CD4-positive, alpha-beta memory T cell (primary cell): ENCODE results near the gene ENOX2. TPM values are rescaled to one million over a fixed set of nuclear protein-coding genes. Genes with fewer than 3 reads are reported as not detected.

Experiments
- CTCF ChIA-PET: fragments of 350-600 bp; sonication (Branson Sonifier 250); formaldehyde crosslinking; loops from one replicate; lab custom pipeline; 2021; ENCODE audit warnings: inconsistent platforms; ENCODE audit not compliant: partially characterized antibody; lab: Charles Lee
- POLR2A ChIA-PET: fragments of 350-600 bp; sonication (Branson Sonifier 250); formaldehyde crosslinking; loops from one replicate; lab custom pipeline; 2021; ENCODE audit not compliant: partially characterized antibody; lab: Charles Lee
- DNase-seq, 5 donors: peaks; one replicate each; pipeline versions ENCODE4 v3.0.0 to v3.0.0-alpha.2; 2020 to 2022; ENCODE audit warnings: mixed read lengths in 1 of 5
- H3K27ac ChIP-seq: one replicate; pipeline ENCODE4 v1.7.0; 2013; ENCODE audit warnings: low read depth, low read length
- H3K27me3 ChIP-seq: 2 replicates; pipeline ENCODE4 v1.7.0; 2013; ENCODE audit warnings: mild to moderate bottlenecking, low read length, moderate library complexity; ENCODE audit not compliant: insufficient read depth
- H3K36me3 ChIP-seq: 2 replicates; pipeline ENCODE4 v1.7.0; 2013; ENCODE audit warnings: mild to moderate bottlenecking, low read length, moderate library complexity; ENCODE audit not compliant: insufficient read depth
- H3K4me1 ChIP-seq: 2 replicates; pipeline ENCODE4 v1.7.0; 2013; ENCODE audit warnings: mild to moderate bottlenecking, low read length, moderate library complexity; ENCODE audit not compliant: insufficient read depth
- H3K4me3 ChIP-seq, 2 donors: one replicate each; pipeline ENCODE4 v1.7.0; 2013; ENCODE audit warnings: low read length in 2 of 2, mild to moderate bottlenecking in 1 of 2
- H3K9me3 ChIP-seq, 2 donors: one replicate each; pipeline ENCODE4 v1.7.0; 2013; ENCODE audit warnings: low read length in 2 of 2, control low read depth in 1 of 2; ENCODE audit not compliant: control insufficient read depth in 1 of 2
- H3K27ac Mint-ChIP-seq, 7 donors: one replicate each; pipeline ENCODE4 v1.8.0; 2020 to 2021; ENCODE audit warnings: mixed read lengths in 7 of 7, mild to moderate bottlenecking in 6 of 7, inconsistent platforms in 3 of 7, moderate library complexity in 3 of 7
- H3K27me3 Mint-ChIP-seq, 2 donors: one replicate each; pipeline ENCODE4 v1.8.0; 2020 to 2021; ENCODE audit warnings: mixed read lengths in 2 of 2
- H3K36me3 Mint-ChIP-seq, 2 donors: one replicate each; pipeline ENCODE4 v1.8.0; 2020 to 2021; ENCODE audit warnings: mixed read lengths in 2 of 2, inconsistent platforms in 1 of 2, mild to moderate bottlenecking in 1 of 2
- H3K4me1 Mint-ChIP-seq, 4 donors: one replicate each; pipeline ENCODE4 v1.8.0; 2020 to 2021; ENCODE audit warnings: mixed read lengths in 4 of 4, mild to moderate bottlenecking in 1 of 4
- H3K4me3 Mint-ChIP-seq, 8 donors: one replicate each; pipeline ENCODE4 v1.8.0; 2020 to 2021; ENCODE audit warnings: mixed read lengths in 8 of 8, mild to moderate bottlenecking in 7 of 8, moderate library complexity in 6 of 8, inconsistent platforms in 3 of 8
- H3K9me3 Mint-ChIP-seq, 8 donors: one replicate each; pipeline ENCODE4 v1.8.0; 2020 to 2021; ENCODE audit warnings: mixed read lengths in 8 of 8, mild to moderate bottlenecking in 5 of 8, inconsistent platforms in 3 of 8, moderate library complexity in 1 of 8
- intact Hi-C: fragments of 100-400 bp; cut with micrococcal nuclease; formaldehyde crosslinking; loops from one replicate; pipeline ENCODE4 v1.15.1; 2023
- polyA plus RNA-seq, 2 donors: library from polyadenylated mRNA; unstranded; fragments of 300-500 nt; fragmentation: Illumina TruSeq; gene quantifications; one replicate each; pipeline ENCODE4 v1.2.3, GENCODE V29; 2021
- total RNA-seq, 2 experiments: library from RNA; stranded (reverse); gene quantifications; one replicate each; pipeline ENCODE4 v1.2.3, GENCODE V29; 2021

The ENOX2 gene
- total and polyA plus RNA-seq, 4 experiments from 2014 or later = 13.6 to 19.3 (median 14.9) TPM

- no peak overlapping the region for H3K4me3 ChIP-seq
- intact Hi-C loops = no loop called here
- DNase-seq = no peak
- CTCF ChIA-PET = no interaction called here
- H3K36me3 ChIP-seq = no peaks in the 10 kb centered on the region
- H3K4me1 ChIP-seq = no peaks in the 10 kb centered on the region
- H3K27me3 ChIP-seq = no peaks in the 10 kb centered on the region
- no peaks in the 10 kb centered on the region for H3K27me3 Mint-ChIP-seq
- no peaks in the 10 kb centered on the region for H3K9me3 ChIP-seq
- no peak overlapping the region for H3K4me3 Mint-ChIP-seq
- H3K4me1 Mint-ChIP-seq = no peaks in the 10 kb centered on the region
- no peak overlapping the region for H3K27ac ChIP-seq
- POLR2A ChIA-PET = no interaction called here
- H3K27ac Mint-ChIP-seq = no peak overlapping the region
- peaks cover 0 to 4% of the 10 kb centered on the region in 2 donors for H3K36me3 Mint-ChIP-seq
- H3K9me3 Mint-ChIP-seq = no peaks in the 10 kb centered on the region
Measured at GRCh38 chrX:130738638-130739195, 164.3 kb downstream of the ENOX2 start.

GRCh38 chrX:130734713-130735112 is 168.3 kb downstream of the ENOX2 start:
- H3K27ac ChIP-seq = no peak overlapping the region
- POLR2A ChIA-PET = no interaction called here
- intact Hi-C loops = no loop called here

DNA sequence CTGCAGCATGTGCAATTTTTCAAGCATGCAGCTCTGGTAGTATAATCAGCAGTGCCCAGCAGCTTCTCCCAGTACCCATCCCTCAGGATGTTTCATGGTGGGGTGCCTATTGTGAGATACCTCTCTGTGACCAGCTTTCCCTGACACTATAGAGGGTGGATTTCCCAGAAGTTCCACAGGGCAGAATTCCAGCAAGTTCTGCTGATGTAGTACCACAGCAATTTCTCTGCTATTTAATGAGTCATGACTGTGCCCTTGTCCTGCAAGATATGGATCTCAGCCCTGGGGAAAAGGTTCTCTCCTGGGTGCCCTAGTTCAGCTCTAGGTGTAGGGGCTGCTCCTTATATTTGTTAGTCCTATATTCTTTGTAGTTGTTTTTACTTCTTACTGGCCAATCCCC is 174.8 kb downstream of the ENOX2 start:
- no peaks in the 10 kb centered on the region for H3K4me1 Mint-ChIP-seq
- intact Hi-C loops = no loop called here
- CTCF ChIA-PET = no interaction called here
- peaks cover 0 to 53% (median 41%) of the 10 kb centered on the region in 8 donors for H3K9me3 Mint-ChIP-seq
- POLR2A ChIA-PET = no interaction called here
- H3K27ac Mint-ChIP-seq = no peak overlapping the region
- Histone ChIP-seq H3K9me3 (no peaks in the 10 kb centered on the region), H3K36me3 (no peaks in the 10 kb centered on the region), H3K4me3 (no peak overlapping the region), H3K27ac (no peak overlapping the region), H3K27me3 (no peaks in the 10 kb centered on the region), H3K4me1 (no peaks in the 10 kb centered on the region)
- peaks cover 30 to 58% of the 10 kb centered on the region in 2 donors for H3K36me3 Mint-ChIP-seq
- no peak overlapping the region for H3K4me3 Mint-ChIP-seq
- DNase-seq = no peak
- no peaks in the 10 kb centered on the region for H3K27me3 Mint-ChIP-seq

More at GRCh38 chrX:130734713-130735112, 168.3 kb downstream of the ENOX2 start:
- Mint-ChIP-seq H3K4me3 (no peak overlapping the region), H3K4me1 (no peaks in the 10 kb centered on the region), H3K27me3 (no peaks in the 10 kb centered on the region), H3K27ac (no peak overlapping the region), H3K9me3 (peaks cover 0 to 30% (median 14%) of the 10 kb centered on the region in 8 donors), H3K36me3 (peaks cover 11 to 25% of the 10 kb centered on the region in 2 donors)
- H3K9me3 ChIP-seq = no peaks in the 10 kb centered on the region
- no peak overlapping the region for H3K4me3 ChIP-seq
- no peak for DNase-seq
- H3K27me3 ChIP-seq = no peaks in the 10 kb centered on the region
- CTCF ChIA-PET = no interaction called here
- H3K4me1 ChIP-seq = no peaks in the 10 kb centered on the region
- no peaks in the 10 kb centered on the region for H3K36me3 ChIP-seq

DNA sequence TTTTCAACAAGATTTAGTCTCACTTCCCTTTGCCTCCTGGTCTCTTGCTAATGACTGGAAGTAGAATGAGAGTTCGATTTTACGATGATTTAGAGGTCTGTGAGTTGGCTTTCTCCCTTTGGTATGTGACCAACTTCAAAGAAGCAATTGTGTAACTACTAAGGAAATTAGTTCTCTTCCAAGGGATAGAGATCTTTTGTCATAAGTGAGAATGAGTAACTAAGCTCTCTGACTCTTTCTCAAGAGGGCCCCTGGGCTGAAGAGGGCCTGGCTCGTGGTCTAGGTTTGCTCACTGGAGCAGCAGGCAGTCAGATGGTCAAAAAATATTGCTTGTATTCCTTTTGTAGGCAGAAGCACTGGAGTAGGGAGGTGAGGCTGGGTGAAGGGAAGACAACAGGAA is 176.3 kb downstream of the ENOX2 start:
- POLR2A ChIA-PET = no interaction called here

DNA sequence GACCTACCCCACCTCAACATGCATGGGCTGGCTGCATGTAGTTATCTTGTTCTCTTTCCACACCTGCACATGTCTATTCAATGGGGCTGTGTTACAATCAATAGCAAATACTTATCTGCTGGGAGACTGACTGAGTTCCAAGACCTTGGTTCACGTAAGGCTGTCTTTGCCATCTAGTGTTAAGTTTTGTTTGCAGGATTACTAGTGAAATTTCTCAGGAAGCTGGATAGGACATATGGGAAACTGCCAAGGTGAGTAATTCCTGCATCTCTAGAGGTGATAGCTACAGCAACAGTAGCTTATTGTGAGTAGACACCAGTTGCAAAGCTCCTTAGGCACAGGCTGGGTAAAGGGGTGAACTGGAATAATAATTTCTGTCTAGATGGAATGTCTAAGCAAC is 177.5 kb downstream of the ENOX2 start:
- DNase-seq = no peak
- no peaks in the 10 kb centered on the region for H3K9me3 ChIP-seq
- Mint-ChIP-seq H3K36me3 (peaks cover 30 to 39% of the 10 kb centered on the region in 2 donors), H3K27me3 (no peaks in the 10 kb centered on the region), H3K4me3 (no peak overlapping the region), H3K27ac (no peak overlapping the region), H3K4me1 (no peaks in the 10 kb centered on the region), H3K9me3 (peaks cover 0 to 31% (median 27%) of the 10 kb centered on the region in 8 donors)
- H3K27ac ChIP-seq = no peak overlapping the region
- no peak overlapping the region for H3K4me3 ChIP-seq
- intact Hi-C loops = no loop called here
- ChIA-PET POLR2A (no interaction called here), CTCF (no interaction called here)
- H3K27me3 ChIP-seq = no peaks in the 10 kb centered on the region
- H3K36me3 ChIP-seq = no peaks in the 10 kb centered on the region
- H3K4me1 ChIP-seq = no peaks in the 10 kb centered on the region

More for the DNA sequence above, 176.3 kb downstream of the ENOX2 start:
- no peaks in the 10 kb centered on the region for H3K36me3 ChIP-seq
- H3K4me1 ChIP-seq = no peaks in the 10 kb centered on the region
- Mint-ChIP-seq H3K4me3 (no peak overlapping the region), H3K9me3 (peaks cover 0 to 38% (median 30%) of the 10 kb centered on the region in 8 donors), H3K27me3 (no peaks in the 10 kb centered on the region), H3K36me3 (peaks cover 30 to 44% of the 10 kb centered on the region in 2 donors), H3K4me1 (no peaks in the 10 kb centered on the region), H3K27ac (no peak overlapping the region)
- no peak for DNase-seq
- no peak overlapping the region for H3K27ac ChIP-seq
- intact Hi-C loops = no loop called here
- H3K4me3 ChIP-seq = no peak overlapping the region
- H3K27me3 ChIP-seq = no peaks in the 10 kb centered on the region
- H3K9me3 ChIP-seq = no peaks in the 10 kb centered on the region
- CTCF ChIA-PET = no interaction called here

- Histone ChIP-seq H3K27ac (no peak overlapping the region), H3K9me3 (no peaks in the 10 kb centered on the region), H3K4me3 (no peak overlapping the region), H3K36me3 (no peaks in the 10 kb centered on the region), H3K4me1 (no peaks in the 10 kb centered on the region), H3K27me3 (no peaks in the 10 kb centered on the region)
- H3K9me3 Mint-ChIP-seq = no peaks in the 10 kb centered on the region
- no peak overlapping the region for H3K4me3 Mint-ChIP-seq
- no peaks in the 10 kb centered on the region for H3K27me3 Mint-ChIP-seq
- peaks cover 0 to 1% (median 0%) of the 10 kb centered on the region in 4 donors for H3K4me1 Mint-ChIP-seq
- H3K27ac Mint-ChIP-seq = no peak overlapping the region
- ChIA-PET POLR2A (no interaction called here), CTCF (interaction anchor here (0.7 kb wide), 1 partner anchor 66 kb away, joined by 3 read pairs; no protein-coding TSS in a partner anchor)
- DNase-seq = no peak
- intact Hi-C loops = no loop called here
- peaks cover 0 to 2% of the 10 kb centered on the region in 2 donors for H3K36me3 Mint-ChIP-seq
Measured at GRCh38 chrX:130719413-130719812, 183.6 kb downstream of the ENOX2 start.

GRCh38 chrX:130718137-130718536 is 184.9 kb downstream of the ENOX2 start:
- DNase-seq = no peak
- CTCF ChIA-PET = no interaction called here
- POLR2A ChIA-PET = no interaction called here
- no peak overlapping the region for H3K4me3 Mint-ChIP-seq
- Histone ChIP-seq H3K4me3 (no peak overlapping the region), H3K36me3 (no peaks in the 10 kb centered on the region), H3K27ac (no peak overlapping the region), H3K27me3 (no peaks in the 10 kb centered on the region), H3K4me1 (no peaks in the 10 kb centered on the region), H3K9me3 (no peaks in the 10 kb centered on the region)
- H3K27me3 Mint-ChIP-seq = no peaks in the 10 kb centered on the region
- peaks cover 0 to 1% (median 0%) of the 10 kb centered on the region in 4 donors for H3K4me1 Mint-ChIP-seq
- H3K36me3 Mint-ChIP-seq = peaks cover 0 to 2% of the 10 kb centered on the region in 2 donors
- intact Hi-C loops = no loop called here
- no peaks in the 10 kb centered on the region for H3K9me3 Mint-ChIP-seq
- H3K27ac Mint-ChIP-seq = no peak overlapping the region
